Adrenal gland (tissue), 5 donors: ENCODE measurements around the gene CACNA1H.
"Not testable (repeated sequence)": the region's sequence is repeated elsewhere in the genome, so short reads cannot be mapped to it uniquely, and the experiment has no call there.

Source experiments
- CTCF ChIP-seq, 6 experiments: fragments of 450-650 bp in 4 of 6; fragments of 200-600 bp in 2 of 6; sonication (generic) in 1 of 6; IDR thresholded peaks; 1 replicate in 5 of 6; 2 replicates in 1 of 6; pipeline versions ENCODE4 v1.5.1 to v1.8.0; 2016 to 2021; ENCODE audit warnings: antibody characterized with exemption in 6 of 6, mild to moderate bottlenecking in 2 of 6, moderate library complexity in 1 of 6
- POLR2A ChIP-seq, 2 donors: fragments of 450-650 bp; IDR thresholded peaks; one replicate each; pipeline ENCODE4 v1.6.1; 2017; ENCODE audit warnings: antibody characterized with exemption in 2 of 2, mild to moderate bottlenecking in 2 of 2, moderate library complexity in 1 of 2
- donor health status: DM: no; HTN: no; CAD: no.

GRCh38 chr16:1253701-1254364 lies 100.9 kb downstream of the CACNA1H start:
- TF ChIP-seq CTCF, POLR2A (IDR thresholded peaks at IDR 0.05): not testable (repeated sequence)
